SW480 (cell line): ENCODE results near the gene NFATC2IP.
"Not testable (repeated sequence)": the region's sequence is repeated elsewhere in the genome, so short reads cannot be mapped to it uniquely, and the experiment has no call there.

ENCODE experiments used
- DNase-seq: peaks from one replicate; pipeline ENCODE4 v3.0.0-alpha.2; 2016; ENCODE audit warnings: low spot score

The NFATC2IP gene

GRCh38 chr16:28974007-28974436 is 23.3 kb downstream of the NFATC2IP start:
- peak; percentile 67 for DNase-seq

- DNase-seq, result peak; percentile 94
These were observed 23.9 kb downstream of the NFATC2IP start, which contains the start of gene SPNS1 for GRCh38 chr16:28974437-28975157. TSS of gene SPNS1 (plus strand) at chr16:28974778. CDS start at chr16:28975152, 374 bp downstream.

- DNase-seq, result no peak
These were observed 24.4 kb downstream of the NFATC2IP start for GRCh38 chr16:28975158-28975599.

GRCh38 chr16:28977703-28978662 is 27.2 kb downstream of the NFATC2IP start:
- DNase-seq, result no peak

GRCh38 chr16:28980330-28980729 is 29.6 kb downstream of the NFATC2IP start:
- not testable (repeated sequence) for DNase-seq

- no peak for DNase-seq
These were observed 30.2 kb downstream of the NFATC2IP start for GRCh38 chr16:28980929-28981328.

GRCh38 chr16:28981517-28981916 is 30.8 kb downstream of the NFATC2IP start:
- DNase-seq, result no peak

- DNase-seq, result no peak
These were observed 31.7 kb downstream of the NFATC2IP start for GRCh38 chr16:28982418-28982817.

GRCh38 chr16:28982949-28983348 is 32.2 kb downstream of the NFATC2IP start:
- no peak for DNase-seq

GRCh38 chr16:28983644-28984043 is 32.9 kb downstream of the NFATC2IP start:
- DNase-seq, result no peak

GRCh38 chr16:28984091-28984490 is 33.4 kb downstream of the NFATC2IP start:
- no peak for DNase-seq

- DNase-seq, result peak; percentile 85
These were observed 33.9 kb downstream of the NFATC2IP start, which contains the start of gene LAT for GRCh38 chr16:28984619-28985135. TSS of gene LAT (plus strand) at chr16:28985052. CDS start at chr16:28985418, 366 bp downstream.

GRCh38 chr16:28985211-28986041 is 34.7 kb downstream of the NFATC2IP start:
- no peak for DNase-seq

- no peak for DNase-seq
These were observed 35.3 kb downstream of the NFATC2IP start for GRCh38 chr16:28986046-28986445.

GRCh38 chr16:28986492-28986891 is 35.8 kb downstream of the NFATC2IP start:
- no peak for DNase-seq

GRCh38 chr16:28987170-28987853 is 36.6 kb downstream of the NFATC2IP start:
- DNase-seq, result no peak

GRCh38 chr16:28989363-28989762 is 38.6 kb downstream of the NFATC2IP start:
- no peak for DNase-seq

GRCh38 chr16:28990375-28991040 is 39.8 kb downstream of the NFATC2IP start:
- DNase-seq, result no peak

GRCh38 chr16:28991687-28992086 is 41.0 kb downstream of the NFATC2IP start:
- DNase-seq, result no peak

- DNase-seq, result no peak
These were observed 41.8 kb downstream of the NFATC2IP start for GRCh38 chr16:28992496-28992895.
